GM19372 (cell line): ENCODE data around the gene PLEKHA5.
"Not testable (repeated sequence)": the region's sequence is repeated elsewhere in the genome, so short reads cannot be mapped to it uniquely, and the experiment has no call there.

Source experiments
- ATAC-seq: cut with Tn5 transposase; IDR thresholded peaks from one replicate; pipeline ENCODE4 v1.9.1; 2021; ENCODE audit warnings: mild to moderate bottlenecking, low read depth, moderate library complexity; ENCODE audit not compliant: unreplicated experiment

The PLEKHA5 gene

GRCh38 chr12:19161216-19161615 lies 31.7 kb downstream of the PLEKHA5 start:
- no peak for ATAC-seq

DNA sequence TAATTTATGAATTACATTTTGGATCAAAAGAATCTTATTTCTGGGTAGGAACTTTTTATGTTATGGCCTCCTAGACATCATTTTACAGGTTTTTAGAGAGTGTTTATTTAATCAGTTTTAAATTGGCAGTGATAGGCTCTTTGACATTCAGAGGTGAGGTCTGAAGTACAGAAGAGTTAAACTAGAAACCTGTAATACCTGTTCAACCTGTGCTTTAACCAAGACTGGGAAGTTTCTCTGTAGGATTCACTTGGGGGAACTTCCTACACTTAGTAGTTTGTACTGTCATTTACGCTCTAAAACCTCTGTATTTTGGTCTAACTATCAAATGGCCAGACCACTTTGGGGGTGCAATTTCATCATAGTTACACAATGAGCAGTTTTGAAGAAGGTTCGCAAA lies 35.9 kb downstream of the PLEKHA5 start:
- ATAC-seq: no peak

DNA sequence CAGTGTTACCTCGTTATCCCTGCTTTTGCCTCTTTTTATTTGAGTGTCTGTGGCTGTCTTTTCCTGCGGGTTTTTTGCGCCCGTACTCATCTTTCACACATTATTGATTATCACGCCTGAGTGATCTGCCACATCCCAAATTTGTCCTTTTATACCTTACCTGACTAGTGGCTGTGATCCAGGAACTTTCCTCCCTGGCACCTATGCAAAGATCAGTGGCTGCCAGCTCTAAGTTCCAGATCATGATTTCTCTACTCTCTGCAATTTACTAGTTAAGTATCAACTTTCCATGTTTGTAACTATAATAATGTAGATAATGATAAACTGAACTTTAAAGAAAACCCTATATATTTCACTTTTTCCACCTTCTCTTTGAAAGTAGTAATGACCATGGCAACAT lies 36.9 kb downstream of the PLEKHA5 start:
- no peak for ATAC-seq

DNA sequence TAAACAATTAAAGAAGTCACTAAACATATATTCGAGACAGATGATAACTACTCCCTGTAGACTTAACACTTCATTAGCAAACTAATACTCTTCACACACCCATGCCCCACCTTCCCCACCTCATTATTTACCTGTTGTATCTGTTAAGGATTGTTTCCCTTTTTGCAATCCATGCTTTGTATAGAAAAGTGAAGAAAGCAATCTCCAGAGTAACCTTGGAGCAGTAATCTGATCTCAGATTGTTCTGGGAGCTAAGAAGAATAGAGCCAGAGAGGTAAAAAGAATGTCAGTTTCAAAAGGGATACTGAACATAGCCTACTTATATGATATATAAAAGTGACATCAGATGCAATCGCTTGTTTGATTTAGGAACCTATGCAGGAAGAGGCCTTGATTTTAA lies 37.4 kb downstream of the PLEKHA5 start:
- no peak for ATAC-seq

GRCh38 chr12:19167708-19168107 lies 38.2 kb downstream of the PLEKHA5 start:
- ATAC-seq: no peak

- ATAC-seq: no peak
Measured at GRCh38 chr12:19168644-19169043, 39.1 kb downstream of the PLEKHA5 start.

DNA sequence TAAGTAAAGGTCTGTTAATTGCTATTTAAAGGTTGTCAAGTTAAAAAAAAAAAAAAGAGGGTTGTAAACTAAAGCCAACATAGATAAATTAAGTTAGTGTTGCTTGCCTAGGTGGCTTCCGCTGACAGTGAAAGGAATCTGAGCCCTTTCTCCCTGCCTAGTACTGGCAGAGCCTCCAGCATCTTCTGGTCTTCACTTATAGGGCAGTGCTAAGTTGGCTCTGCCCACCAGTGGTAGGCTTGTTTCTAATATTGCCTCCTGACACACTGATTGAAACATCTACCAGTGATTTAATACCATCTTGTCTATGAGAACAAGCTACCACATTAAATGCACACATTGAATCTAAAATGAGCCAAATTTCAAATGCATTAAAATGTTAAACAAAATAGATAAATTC lies 39.7 kb downstream of the PLEKHA5 start:
- ATAC-seq: no peak

DNA sequence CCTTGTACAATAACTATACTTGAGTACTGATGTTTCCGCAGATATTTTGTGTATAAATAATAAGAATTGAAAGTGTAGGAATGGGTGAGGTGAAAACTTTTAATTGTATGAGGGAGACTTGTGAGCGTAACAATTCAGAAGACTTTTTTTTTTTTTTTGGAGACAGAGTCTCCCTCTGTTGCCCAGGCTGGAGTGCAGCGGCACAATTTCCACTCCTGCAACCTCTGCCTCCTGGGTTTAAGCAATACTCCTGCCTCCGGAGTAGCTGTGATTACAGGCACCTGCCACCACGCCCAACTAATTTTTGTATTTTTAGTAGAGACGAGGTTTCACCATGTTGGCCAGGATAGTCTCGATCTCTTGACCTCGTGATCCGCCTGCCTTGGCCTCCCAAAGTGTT lies 40.8 kb downstream of the PLEKHA5 start:
- not testable (repeated sequence) for ATAC-seq

GRCh38 chr12:19171731-19172130 lies 42.2 kb downstream of the PLEKHA5 start:
- no peak for ATAC-seq

GRCh38 chr12:19177754-19178153 lies 48.2 kb downstream of the PLEKHA5 start:
- no peak for ATAC-seq

- ATAC-seq: no peak
Measured at GRCh38 chr12:19179986-19180385, 50.5 kb downstream of the PLEKHA5 start.

DNA sequence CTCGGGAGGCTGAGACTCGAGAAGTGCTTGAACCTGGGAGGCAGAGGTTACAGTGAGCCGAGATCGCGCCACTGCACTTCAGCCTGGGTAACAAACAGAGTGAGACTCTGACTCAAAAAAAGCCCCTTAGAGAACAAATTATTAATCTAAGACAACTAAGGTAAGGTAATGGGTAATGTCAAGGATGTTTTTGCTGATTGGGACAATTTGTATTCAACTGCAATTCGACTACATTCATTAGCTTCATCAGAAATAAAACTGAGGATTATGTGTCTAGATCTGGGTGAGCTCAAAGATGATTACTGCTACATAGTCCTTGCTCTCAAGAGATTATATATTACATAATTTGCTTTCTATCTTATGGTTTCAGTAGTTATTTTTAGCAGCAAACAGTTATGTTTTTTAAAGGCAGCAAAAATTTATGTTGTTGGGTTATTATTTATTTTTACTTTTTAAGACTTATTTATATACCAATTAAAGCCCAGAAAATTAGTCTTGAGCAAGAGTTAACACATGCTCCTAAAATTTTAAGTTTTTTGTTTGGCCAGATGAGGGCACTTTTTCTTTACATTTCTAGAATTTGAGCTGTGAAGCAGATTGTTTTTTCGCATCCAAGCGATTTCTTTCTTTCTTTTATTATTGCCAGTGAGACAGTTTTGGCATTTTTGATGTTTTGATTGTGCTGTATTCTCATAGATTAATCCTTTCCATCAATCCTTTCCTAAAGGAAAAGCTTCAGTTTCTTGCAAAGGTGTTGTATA lies 52.3 kb downstream of the PLEKHA5 start:
- ATAC-seq: no peak

GRCh38 chr12:19183121-19183838 lies 53.7 kb downstream of the PLEKHA5 start:
- ATAC-seq: no peak

DNA sequence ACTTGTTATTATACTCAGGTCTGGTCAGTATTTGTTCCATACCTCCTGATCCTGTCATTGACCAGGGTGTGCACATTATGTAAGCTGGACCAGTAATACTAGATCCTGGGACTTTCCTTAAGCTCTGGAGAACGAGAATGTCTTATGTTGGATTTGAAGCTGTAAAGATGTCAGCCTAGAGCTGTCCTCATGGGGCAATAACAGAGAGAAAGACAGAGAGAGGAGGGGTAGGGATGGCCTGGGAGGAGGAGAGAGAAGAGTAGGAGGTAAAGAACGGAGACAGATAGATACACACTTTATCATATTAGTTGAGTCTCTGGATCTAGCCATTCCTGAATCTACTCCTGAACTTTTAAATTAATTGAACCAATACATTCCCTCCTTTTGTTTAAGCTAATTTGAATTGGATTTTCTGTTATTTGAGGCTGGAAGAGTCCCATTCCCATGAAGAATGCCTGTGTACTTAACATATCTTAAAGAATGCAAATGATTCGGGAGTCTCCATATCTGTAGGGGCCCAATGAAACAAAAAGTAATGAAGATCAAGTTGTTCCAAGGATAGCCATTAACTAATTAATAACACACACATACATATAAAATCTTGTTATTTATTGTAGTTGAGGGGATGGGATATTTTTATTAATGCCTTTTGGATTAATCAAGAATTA lies 55.9 kb downstream of the PLEKHA5 start:
- ATAC-seq: no peak

- no peak for ATAC-seq
Measured at GRCh38 chr12:19186722-19187661, 57.5 kb downstream of the PLEKHA5 start.

GRCh38 chr12:19189522-19189921 lies 60.0 kb downstream of the PLEKHA5 start:
- no peak for ATAC-seq

DNA sequence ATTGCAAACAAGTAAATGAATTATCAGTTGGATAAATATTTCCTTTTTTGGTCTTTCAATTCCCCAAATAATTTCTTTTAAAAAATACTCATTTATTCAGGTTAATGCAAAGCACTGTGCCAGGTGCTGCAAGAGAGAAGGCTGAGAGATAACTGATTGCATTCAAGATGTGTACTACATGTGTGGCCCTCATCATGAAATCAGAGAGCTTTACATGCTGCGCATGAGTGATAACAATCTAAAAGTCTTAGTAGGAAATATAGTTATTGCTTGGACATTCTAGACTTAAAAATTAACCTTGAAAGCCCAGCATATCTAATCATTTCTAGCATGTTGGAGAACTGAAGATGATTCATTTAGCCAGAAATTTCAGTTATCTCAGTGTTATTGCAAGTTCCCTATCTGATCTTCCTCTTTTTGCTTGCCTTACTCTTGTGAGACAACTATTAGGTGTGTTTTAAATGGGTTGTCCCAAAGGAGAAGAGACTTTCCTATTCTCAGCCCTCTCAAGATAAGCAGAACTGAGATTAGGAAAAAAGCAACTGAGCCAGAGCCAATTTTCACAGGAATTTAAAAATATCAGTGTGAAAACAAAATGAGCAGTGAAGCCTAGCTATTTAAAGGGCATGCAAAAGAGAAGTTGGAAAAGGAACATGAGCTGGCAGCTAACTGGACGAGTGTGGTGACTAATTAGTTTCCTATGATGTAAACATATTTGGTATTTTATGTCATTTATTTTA lies 60.9 kb downstream of the PLEKHA5 start:
- no peak for ATAC-seq

GRCh38 chr12:19191089-19191488 lies 61.6 kb downstream of the PLEKHA5 start:
- no peak for ATAC-seq

DNA sequence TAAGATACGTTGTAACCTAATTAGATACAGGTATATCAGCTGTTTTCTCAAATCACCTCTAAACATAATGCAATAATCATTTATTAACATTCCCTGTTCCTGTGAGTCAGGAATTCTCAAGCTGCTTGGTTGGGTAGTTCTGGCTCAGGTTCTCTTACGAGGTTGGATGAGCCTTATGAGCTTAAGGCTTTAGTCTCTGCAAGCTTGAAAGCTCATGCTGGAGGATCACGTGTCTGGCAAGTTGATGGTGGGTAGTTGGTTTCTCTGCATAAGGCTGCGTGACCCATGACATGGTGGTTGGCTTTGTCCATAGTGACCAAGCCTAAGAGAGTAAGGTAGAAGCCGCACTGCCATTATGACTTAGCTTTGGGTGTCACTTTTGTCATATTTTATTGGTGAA lies 62.0 kb downstream of the PLEKHA5 start:
- ATAC-seq: no peak

GRCh38 chr12:19192710-19193109 lies 63.2 kb downstream of the PLEKHA5 start:
- ATAC-seq: no peak
